Islet precursor cell (in vitro differentiated cells): Measurements from ENCODE around the gene COL9A2.

Experiments
- DNase-seq: peaks from one replicate; pipeline ENCODE4 v3.0.0-alpha.2; 2018

Gene COL9A2

GRCh38 chr1:40301541-40302299 lies 15.4 kb downstream of the COL9A2 start:
- DNase-seq = peak; percentile 22

DNA sequence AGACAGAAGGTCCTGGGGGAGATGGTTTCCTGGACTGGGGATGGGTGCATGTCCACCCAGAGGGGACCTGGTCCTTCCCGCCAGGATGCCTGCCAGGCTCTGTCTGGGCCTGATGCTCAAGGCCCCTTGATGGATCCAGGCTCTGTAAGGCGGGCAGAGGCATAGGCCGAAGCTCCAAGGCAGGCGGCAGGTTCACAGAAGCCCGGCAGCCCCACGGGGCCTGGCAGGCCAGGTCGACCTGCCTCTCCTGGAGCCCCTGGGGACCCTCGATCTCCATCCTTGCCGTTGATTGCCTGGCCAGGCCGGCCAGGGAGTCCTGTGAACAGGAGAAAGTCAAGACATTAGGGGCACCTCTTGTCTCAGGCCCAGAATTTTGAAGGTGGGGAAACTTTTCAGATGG lies 16.0 kb downstream of the COL9A2 start:
- peak; percentile 38 for DNase-seq

- peak; percentile 33 for DNase-seq
Measured at GRCh38 chr1:40300651-40301050, 16.4 kb downstream of the COL9A2 start.

DNA sequence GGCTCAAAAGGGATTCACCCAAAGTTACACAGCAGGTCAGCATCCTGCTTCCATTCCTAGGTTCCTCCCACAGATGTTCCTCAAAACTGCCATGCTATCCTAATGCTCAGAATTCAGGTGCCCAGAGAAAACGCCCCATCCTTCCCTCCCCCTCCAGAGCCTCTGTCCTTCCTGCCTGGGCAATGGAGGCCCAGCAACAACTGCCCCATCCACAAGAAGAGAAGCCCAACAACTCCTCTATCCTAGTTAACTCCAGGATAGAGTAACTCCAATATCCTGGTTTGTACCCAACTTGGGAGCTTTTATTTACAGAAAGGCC lies 16.9 kb downstream of the COL9A2 start:
- no peak for DNase-seq

DNA sequence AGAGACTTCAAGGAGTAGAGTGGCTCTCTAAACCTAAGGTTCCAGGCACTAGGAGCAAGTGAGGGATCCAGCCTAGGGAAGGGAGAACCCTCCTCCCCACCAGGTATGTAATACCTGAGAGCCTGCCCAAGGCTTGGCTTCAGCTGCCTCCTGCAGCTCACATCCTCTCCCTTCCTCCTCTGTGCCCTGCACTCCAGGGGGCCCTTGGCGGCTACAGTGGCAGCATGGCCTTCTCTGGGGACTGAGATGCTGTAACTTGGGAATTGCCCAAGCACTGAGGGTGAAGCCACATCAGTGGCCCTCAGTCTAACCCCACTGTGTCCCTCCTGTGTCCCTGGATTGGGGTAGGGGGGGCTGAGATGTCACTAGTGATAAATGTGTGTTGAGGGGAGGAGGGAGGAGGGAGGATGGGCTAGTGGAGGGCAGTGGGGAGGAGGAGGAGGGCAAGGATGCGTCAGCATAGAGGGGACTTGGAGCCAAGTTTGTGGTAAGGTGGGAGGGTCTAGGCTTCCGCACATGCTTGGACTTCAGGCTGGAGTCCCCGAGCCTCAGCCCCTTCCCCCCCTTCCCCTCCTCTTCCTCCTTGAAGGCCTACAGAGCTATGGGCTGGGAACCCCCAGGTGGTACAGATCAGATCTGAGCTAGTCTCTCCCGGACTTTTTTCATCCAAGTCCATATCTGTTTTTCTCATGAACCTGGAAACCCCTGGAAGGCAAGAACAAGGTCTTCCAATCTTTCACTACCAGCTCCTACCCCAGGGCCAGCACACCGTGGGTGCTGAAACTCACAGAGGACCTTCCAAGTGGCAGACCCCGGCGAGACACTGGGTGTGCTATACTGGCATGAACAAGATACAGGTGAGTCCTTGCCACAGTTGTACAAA lies 17.5 kb downstream of the COL9A2 start:
- DNase-seq = peak; percentile 38

DNA sequence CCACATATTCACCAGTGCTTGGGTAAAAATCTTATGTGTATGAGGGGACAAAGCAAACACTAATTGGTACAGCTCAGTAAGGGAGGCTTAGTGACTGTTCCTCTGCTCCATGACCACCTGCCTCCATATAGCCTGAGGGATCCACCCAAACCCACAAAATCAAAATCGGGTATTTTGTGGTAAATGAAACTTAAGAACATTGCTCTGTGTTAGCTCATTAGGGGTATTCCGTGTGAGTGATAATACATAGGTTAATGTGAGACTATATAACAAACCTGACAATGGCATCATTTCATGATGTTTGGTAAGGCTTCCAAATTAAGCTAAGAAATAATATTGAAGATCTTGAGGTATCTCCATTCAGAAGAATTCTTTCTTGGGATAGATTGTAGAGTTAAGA lies 25.8 kb downstream of the COL9A2 start:
- no peak for DNase-seq

DNA sequence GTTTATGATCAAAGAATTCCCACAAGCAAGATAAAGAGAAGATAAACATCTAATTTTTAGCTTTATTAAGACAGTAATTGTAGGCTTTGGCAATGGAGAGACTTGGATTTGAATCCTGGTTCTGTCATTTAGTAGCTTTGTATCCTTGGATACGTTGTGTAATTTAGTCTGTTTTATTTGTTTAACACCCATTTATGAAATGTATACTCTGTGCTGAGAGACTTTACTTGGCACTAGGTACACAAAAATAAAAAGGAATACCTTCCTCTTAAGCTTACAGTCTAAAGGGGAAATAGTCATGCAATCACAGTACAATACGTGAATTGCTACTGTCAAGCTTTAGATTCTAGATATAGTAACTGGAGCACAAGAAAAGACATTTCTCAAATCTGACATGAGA lies 35.2 kb downstream of the COL9A2 start:
- no peak for DNase-seq

- no peak for DNase-seq
Measured at GRCh38 chr1:40276122-40276521, 41.0 kb downstream of the COL9A2 start.

DNA sequence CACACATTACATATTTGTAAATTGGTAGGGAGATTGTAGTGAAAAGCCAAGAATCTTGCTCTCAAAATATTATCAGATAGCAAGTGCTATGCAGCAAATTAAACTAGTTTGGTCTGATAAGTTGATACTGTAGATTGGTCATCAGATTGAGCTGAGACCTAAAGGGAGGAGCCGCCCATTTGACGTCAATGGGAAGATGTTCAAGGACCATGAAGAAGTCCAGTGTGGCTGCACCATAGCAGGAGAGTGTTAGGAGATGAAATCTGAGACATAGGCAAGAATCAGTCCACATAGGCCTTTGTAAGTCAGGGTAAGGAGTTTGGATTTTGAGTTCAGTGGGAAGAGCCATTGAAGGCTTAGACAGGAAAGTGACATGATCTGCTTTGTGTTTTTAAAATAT lies 42.8 kb downstream of the COL9A2 start:
- no peak for DNase-seq

DNA sequence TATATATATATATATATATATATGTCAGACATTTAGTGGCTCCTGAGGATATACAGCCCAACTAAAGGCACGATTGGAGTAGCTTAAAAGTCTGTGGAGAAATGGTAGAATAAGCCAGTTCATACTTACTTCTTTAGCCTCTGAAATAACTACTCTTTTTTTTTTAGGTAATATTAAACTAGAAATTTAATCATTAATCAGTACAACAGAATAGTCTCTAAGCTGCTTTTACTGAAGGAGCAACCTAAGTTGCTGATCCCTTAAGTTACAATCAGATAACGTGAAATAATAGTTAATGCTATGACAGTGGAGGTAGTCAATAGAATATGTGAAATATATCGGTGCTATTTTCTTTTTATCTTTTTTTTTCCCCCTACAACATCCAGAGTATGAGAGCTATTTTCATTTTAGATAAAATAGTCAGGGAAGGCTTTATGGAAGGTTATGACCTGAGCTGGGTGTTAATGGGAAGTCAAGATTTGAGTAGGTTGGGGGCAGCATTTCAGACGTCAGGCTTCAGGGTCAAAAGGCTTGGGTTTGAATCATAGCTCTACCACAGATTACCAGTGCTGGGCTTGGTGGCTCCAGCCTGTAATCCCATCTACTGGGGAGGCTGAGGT lies 43.4 kb downstream of the COL9A2 start:
- DNase-seq = no peak

DNA sequence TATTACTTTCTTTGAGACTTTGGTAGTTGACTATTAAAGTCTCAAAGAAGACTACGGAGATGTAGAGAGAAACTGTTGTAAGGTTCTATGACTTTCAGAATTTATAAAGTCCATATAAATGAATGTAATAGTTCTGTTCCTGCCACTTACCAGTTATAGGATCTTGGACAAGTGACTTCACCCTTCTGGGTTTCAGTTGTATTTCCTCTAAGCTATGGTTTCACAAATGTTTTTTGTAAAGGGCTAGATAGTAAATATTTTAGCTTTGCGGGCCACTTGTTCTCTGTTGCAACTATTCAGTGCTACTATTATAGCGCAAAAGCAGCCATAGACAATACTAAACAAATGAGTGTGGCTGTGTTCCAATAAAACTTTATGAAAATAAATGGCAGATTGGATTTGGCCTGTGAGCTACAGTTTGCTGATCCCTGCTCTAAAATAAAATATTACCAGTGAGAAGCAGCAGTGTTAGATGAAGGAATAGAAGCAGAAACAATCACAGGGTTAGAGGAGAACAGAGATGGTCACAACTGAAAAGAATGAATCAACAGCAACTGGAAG lies 44.4 kb downstream of the COL9A2 start:
- no peak for DNase-seq

- no peak for DNase-seq
Measured at GRCh38 chr1:40270152-40270834, 46.8 kb downstream of the COL9A2 start.

DNA sequence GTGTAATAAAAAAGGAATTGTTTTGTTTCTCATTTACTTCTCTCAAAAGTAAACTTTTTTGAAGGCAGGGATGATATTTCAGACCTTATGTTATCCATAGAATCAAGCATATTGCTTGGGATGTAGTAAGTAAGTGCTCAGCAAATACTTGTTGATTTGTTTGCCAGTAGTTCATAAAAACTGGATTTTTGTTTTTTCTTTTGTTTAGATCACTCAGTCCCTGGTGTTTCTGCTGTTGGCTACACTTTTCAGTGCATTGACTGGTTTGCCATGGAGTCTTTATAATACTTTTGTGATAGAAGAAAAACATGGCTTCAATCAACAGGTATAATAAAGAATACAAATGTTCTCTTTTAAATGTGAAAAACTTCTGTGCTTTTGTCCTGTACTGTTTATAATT lies 48.9 kb downstream of the COL9A2 start:
- DNase-seq = no peak

DNA sequence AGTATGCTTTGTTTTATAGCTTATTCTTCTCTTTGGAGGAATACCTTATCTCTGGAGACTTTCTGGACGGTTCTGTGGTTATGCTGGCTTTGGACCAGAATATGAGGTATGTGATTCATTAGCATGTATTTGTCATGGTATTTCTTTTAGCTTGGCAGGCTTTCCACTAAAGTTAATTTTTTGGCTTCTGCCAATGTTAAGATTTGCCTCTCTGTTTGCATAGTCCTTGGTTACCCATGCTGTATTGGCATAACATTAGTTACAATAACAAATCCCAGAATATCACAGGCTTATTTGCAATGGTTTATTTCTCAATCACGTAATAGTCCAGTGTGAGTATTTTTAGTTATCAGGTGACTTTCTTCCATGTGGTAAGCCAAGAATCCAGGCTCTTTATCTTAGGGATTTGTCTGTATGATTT lies 49.3 kb downstream of the COL9A2 start:
- DNase-seq = no peak

DNA sequence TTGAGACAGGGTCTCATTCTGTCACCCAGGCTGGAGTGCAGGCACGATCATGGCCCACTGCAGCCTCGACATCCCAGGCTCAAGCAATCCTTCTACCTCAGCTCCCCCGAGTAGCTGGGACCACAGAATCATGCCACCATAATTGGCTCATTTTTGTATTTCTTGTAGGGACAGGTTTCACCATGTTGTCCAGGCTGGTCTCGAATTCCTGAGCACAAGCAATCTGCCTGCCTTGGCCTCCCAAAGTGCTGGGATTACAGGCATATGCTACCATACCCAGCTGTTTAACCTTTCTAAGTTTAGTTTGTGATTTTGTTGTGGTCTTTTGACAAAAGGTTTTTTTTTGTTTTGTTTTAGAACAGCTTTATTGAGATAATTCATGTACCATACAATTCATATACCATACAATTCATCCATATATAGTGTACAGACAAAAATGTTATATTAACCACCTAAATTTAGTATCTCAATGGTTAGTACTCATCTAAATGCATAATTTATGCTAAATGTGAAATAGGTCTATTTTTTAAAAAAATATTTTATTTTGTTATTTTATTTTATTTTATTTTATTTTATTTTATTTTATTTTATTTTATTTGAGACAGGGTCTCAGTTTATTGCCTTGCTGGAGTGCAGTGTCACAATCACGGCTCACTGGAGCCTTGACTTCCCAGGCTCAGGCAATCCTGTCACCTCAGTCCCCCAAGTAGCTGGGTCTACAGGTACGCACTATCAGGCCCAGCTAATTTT lies 50.1 kb downstream of the COL9A2 start:
- DNase-seq = no peak

DNA sequence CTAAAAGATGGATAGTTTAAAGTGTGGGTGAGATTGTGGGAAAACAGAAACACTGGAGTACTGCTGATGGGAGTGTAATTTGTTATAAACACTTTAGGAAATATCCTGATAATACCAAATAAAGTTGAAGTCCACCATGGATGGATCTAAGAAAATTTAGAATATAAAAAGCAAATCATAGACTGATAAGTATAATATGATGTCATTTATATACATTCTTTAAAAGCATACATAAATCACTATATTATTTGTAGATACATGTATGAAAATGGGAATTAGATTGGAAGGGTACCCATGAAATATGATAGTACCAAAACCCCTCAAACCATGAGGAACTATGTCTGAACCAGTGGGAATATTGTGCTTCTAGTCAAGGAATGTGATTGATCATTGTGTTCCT lies 51.2 kb downstream of the COL9A2 start:
- DNase-seq = no peak

DNA sequence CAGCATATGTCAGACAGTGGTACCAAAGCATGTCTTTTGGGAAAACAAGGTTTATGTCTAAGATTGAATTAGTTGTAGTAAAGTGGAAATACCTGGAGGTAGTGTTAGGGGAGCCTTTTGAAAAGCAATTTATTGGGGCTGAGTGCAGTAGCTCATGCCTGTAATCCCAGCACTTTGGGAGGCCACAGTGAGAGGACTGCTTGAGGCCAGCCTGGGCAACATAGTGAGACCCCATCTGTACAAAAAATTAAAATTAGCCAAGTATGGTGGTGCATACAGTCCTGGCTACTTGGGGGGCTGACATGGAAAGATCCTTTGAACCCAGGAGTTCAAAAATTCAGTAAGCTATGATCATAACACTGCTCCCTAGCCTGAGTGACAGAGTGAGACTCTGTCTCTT lies 51.8 kb downstream of the COL9A2 start:
- DNase-seq = no peak

GRCh38 chr1:40264354-40264781 lies 52.7 kb downstream of the COL9A2 start:
- no peak for DNase-seq

DNA sequence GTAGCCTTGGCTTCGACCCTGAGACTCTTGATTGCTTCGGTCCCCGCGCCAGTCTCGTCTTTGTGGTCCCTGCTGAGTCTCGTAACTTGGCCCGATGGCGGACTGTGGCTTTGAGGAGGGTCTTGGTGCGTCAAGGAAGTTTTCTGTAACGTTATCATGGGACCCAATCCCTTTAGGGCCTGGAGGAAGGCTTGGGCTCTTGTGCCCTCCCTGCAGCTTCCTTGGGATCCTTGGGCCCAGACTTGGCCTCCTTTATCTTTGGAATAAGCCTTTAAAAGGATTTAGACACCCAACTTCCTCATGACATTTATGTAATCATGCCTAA lies 58.7 kb downstream of the COL9A2 start:
- no peak for DNase-seq

DNA sequence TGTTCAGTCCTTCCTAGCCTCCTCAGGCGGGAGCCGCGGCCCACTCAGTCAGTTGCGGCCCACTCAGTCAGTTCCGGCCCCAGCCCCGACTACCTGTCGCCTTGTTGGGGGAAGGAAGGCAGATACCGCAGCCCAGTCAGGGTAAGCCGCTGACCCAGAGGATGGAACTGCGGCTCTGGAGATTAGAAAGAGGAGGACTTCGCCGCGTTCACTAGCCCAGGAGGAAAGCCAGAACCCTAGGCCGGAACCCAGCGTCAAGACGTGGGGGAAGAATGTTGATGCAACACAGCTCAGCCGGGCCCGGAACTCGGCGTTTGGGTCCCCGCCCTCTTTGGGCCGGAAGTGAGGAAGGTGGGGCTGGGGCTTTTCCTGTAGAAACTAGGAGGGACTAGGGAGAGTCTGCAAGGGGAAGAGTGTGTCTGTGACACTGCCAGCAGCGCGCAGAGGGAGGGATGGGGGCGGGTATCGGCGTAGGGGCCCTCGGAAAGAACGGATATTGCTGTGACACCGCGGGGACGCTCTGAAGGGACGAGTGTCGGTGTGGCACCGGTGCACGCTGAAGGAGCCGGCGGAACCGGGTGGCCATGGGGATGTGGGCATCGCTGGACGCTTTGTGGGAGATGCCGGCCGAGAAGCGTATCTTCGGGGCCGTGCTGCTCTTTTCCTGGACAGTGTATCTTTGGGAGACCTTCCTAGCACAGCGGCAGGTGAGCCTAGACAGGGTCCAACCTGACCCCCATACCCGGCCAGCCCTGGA lies 59.2 kb downstream of the COL9A2 start, which contains the start of gene ZMPSTE24:
Gene ZMPSTE24 (plus strand): TSS at position 549 of the 757 bp plus-strand sequence. CDS start 36 bp downstream, at position 585.
- DNase-seq = peak; percentile 99

DNA sequence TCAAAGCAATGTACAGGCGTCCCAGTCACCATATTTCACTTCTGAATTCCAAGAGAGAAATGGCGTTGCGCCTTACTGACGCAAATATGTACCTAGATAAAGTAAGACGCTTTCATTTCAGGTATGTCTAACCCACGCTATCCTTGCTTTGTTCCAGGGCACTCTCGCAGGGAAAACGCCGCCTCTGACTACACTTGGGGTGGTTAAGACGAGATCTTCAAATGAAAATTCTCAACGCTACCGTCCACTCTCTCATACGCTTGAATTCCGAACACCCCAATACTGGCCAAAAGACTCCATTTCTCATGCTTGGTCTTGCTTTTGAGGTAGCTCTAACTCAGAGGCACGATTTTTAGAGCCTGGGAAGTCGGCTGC lies 59.8 kb downstream of the COL9A2 start:
- no peak for DNase-seq
